HG02571 (cell line): ENCODE data around the gene TECR.
"Not testable (repeated sequence)": the region's sequence is repeated elsewhere in the genome, so short reads cannot be mapped to it uniquely, and the experiment has no call there.

ENCODE experiments used
- ATAC-seq: cut with Tn5 transposase; IDR thresholded peaks from one replicate; pipeline ENCODE4 v1.9.1; 2021; ENCODE audit warnings: mild to moderate bottlenecking, moderate library complexity; ENCODE audit not compliant: unreplicated experiment

TECR gene

GRCh38 chr19:14529254-14530004, at the start of gene TECR:
Gene TECR, plus strand, starts transcription at chr19:14529594. Its CDS starts 103 bp downstream, at chr19:14529697.
- ATAC-seq = peak; percentile 96

- no peak for ATAC-seq
These were observed 49.3 kb upstream of the TECR start for GRCh38 chr19:14479975-14480699.

- no peak for ATAC-seq
These were observed 48.7 kb upstream of the TECR start for GRCh38 chr19:14480700-14481079.

- ATAC-seq = no peak
These were observed 47.0 kb upstream of the TECR start for GRCh38 chr19:14482172-14482941.

- no peak for ATAC-seq
These were observed 41.8 kb upstream of the TECR start for GRCh38 chr19:14487370-14488125.

- ATAC-seq = no peak
These were observed 36.5 kb upstream of the TECR start for GRCh38 chr19:14492756-14493337.

GRCh38 chr19:14494411-14494810, 35.0 kb upstream of the TECR start:
- ATAC-seq = no peak

- no peak for ATAC-seq
These were observed 34.3 kb upstream of the TECR start for GRCh38 chr19:14494910-14495671.

- no peak for ATAC-seq
These were observed 33.7 kb upstream of the TECR start for GRCh38 chr19:14495672-14496028.

GRCh38 chr19:14496029-14496833, 33.2 kb upstream of the TECR start, which contains the start of gene GIPC1:
Gene GIPC1, minus strand, starts transcription at chr19:14496127. Its CDS starts 13,151 bp downstream, at chr19:14482976.
- ATAC-seq = no peak

- ATAC-seq = no peak
These were observed 32.6 kb upstream of the TECR start for GRCh38 chr19:14496834-14497227.

GRCh38 chr19:14497228-14497921, 32.0 kb upstream of the TECR start:
- ATAC-seq = no peak

GRCh38 chr19:14502334-14503092, 26.9 kb upstream of the TECR start:
- ATAC-seq = no peak

- no peak for ATAC-seq
These were observed 26.1 kb upstream of the TECR start for GRCh38 chr19:14503285-14503684.

GRCh38 chr19:14504575-14504974, 24.8 kb upstream of the TECR start:
- ATAC-seq = not testable (repeated sequence)

GRCh38 chr19:14505488-14506239, 23.7 kb upstream of the TECR start:
- no peak for ATAC-seq
